Left ventricle myocardium superior (tissue), 1 donor: ENCODE results near the gene LAMA3. TPM values are rescaled to one million over a fixed set of nuclear protein-coding genes. Genes with fewer than 3 reads are reported as not detected.

ENCODE experiments used
- ATAC-seq: fragments of 200-7000 bp; cut with Tn5 transposase; one replicate; pipeline ENCODE4 v1.9.1; 2020; ENCODE audit warnings: mild to moderate bottlenecking, moderate library complexity
- DNase-seq: peaks from one replicate; pipeline ENCODE4 v3.0.0-alpha.2; 2020
- intact Hi-C: fragments of 100-400 bp; cut with micrococcal nuclease; formaldehyde crosslinking; loops from one replicate; pipeline ENCODE4 v1.11.0; 2022
- total RNA-seq: library from RNA; stranded (reverse); fragmentation: NEBNext Ultra II Directional; extraction: Animal tissue kit (Norgen Biotek cat#: 25700); gene quantifications from one replicate; pipeline ENCODE4 v1.2.1, GENCODE V29; 2021
- donor health status: DM: no; HTN: yes; CAD: no; lungs with severe emphysema.

The LAMA3 gene
- total RNA-seq, 1 donor from 2014 or later, result 3.4 TPM

GRCh38 chr18:23938043-23938756, 248.9 kb downstream of the LAMA3 start:
- no peak for ATAC-seq
- intact Hi-C loops, result no loop called here
- no peak for DNase-seq

GRCh38 chr18:23938901-23939341, 249.7 kb downstream of the LAMA3 start:
- intact Hi-C loops, result no loop called here
- ATAC-seq (peak; percentile 71), DNase-seq (no peak)

GRCh38 chr18:23939366-23939765, 250.1 kb downstream of the LAMA3 start:
- DNase-seq (no peak), ATAC-seq (peak; percentile 66)
- intact Hi-C loops, result no loop called here

GRCh38 chr18:23939896-23940295, 250.6 kb downstream of the LAMA3 start:
- intact Hi-C loops, result no loop called here
- ATAC-seq (no peak), DNase-seq (no peak)

- DNase-seq (no peak), ATAC-seq (no peak)
- intact Hi-C loops, result no loop called here
These were observed 252.5 kb downstream of the LAMA3 start for GRCh38 chr18:23941791-23942190.

- no peak for DNase-seq
- intact Hi-C loops, result no loop called here
- no peak for ATAC-seq
These were observed 253.9 kb downstream of the LAMA3 start for GRCh38 chr18:23943104-23943503.

- intact Hi-C loops, result no loop called here
- DNase-seq (no peak), ATAC-seq (no peak)
These were observed 254.8 kb downstream of the LAMA3 start for GRCh38 chr18:23943903-23944624.

- ATAC-seq (no peak), DNase-seq (no peak)
- intact Hi-C loops, result no loop called here
These were observed 256.3 kb downstream of the LAMA3 start for GRCh38 chr18:23945416-23946079.

- DNase-seq (no peak), ATAC-seq (no peak)
- intact Hi-C loops, result no loop called here
These were observed 260.6 kb downstream of the LAMA3 start for GRCh38 chr18:23949863-23950262.

GRCh38 chr18:23950644-23951043, 261.4 kb downstream of the LAMA3 start:
- DNase-seq (no peak), ATAC-seq (no peak)
- intact Hi-C loops, result no loop called here

GRCh38 chr18:23951206-23951605, 262.0 kb downstream of the LAMA3 start:
- DNase-seq, result no peak
- no peak for ATAC-seq
- intact Hi-C loops, result no loop called here

- ATAC-seq, result no peak
- intact Hi-C loops, result no loop called here
- DNase-seq, result no peak
These were observed 264.7 kb downstream of the LAMA3 start for GRCh38 chr18:23953984-23954383.

- ATAC-seq (no peak), DNase-seq (no peak)
- intact Hi-C loops, result no loop called here
These were observed 267.2 kb downstream of the LAMA3 start for GRCh38 chr18:23956483-23956882.

- intact Hi-C loops, result no loop called here
- DNase-seq (peak; percentile 90), ATAC-seq (peak; percentile 99)
These were observed 268.8 kb downstream of the LAMA3 start for GRCh38 chr18:23958036-23958435.

- intact Hi-C loops, result no loop called here
- ATAC-seq (no peak), DNase-seq (no peak)
These were observed 274.4 kb downstream of the LAMA3 start for GRCh38 chr18:23963443-23964165.

- intact Hi-C loops, result no loop called here
- DNase-seq (no peak), ATAC-seq (no peak)
These were observed 275.3 kb downstream of the LAMA3 start for GRCh38 chr18:23964282-23965238.

GRCh38 chr18:23966909-23967308, 277.7 kb downstream of the LAMA3 start:
- intact Hi-C loops, result no loop called here
- DNase-seq, result no peak
- ATAC-seq, result no peak

GRCh38 chr18:23967321-23968089, 278.3 kb downstream of the LAMA3 start:
- DNase-seq (no peak), ATAC-seq (no peak)
- intact Hi-C loops, result no loop called here
